IPS-18c (cell line): Measurements from ENCODE around the gene GRM4.

Source experiments
- H3K4me3 ChIP-seq: 2 replicates; pipeline ENCODE4 v1.7.0; 2013; ENCODE audit warnings: low read depth, mild to moderate bottlenecking, low read length, moderate library complexity; ENCODE audit not compliant: insufficient read depth
- H3K9me3 ChIP-seq: one replicate; pipeline ENCODE4 v1.6.1; 2013; ENCODE audit warnings: mild to moderate bottlenecking, low read length, moderate library complexity; ENCODE audit not compliant: control insufficient read depth, insufficient read depth

Gene GRM4

GRCh38 chr6:34030831-34031624 is 114.9 kb downstream of the GRM4 start:
- H3K4me3 ChIP-seq: no peak overlapping the region
- no peaks in the 10 kb centered on the region for H3K9me3 ChIP-seq

GRCh38 chr6:34029489-34030280 is 116.2 kb downstream of the GRM4 start:
- no peaks in the 10 kb centered on the region for H3K9me3 ChIP-seq
- H3K4me3 ChIP-seq: no peak overlapping the region

- Histone ChIP-seq H3K4me3 (no peak overlapping the region), H3K9me3 (no peaks in the 10 kb centered on the region)
These were observed 117.1 kb downstream of the GRM4 start for GRCh38 chr6:34028691-34029360.

- Histone ChIP-seq H3K9me3 (no peaks in the 10 kb centered on the region), H3K4me3 (no peak overlapping the region)
These were observed 117.9 kb downstream of the GRM4 start for GRCh38 chr6:34027939-34028441.

GRCh38 chr6:34027445-34027936 is 118.4 kb downstream of the GRM4 start:
- Histone ChIP-seq H3K4me3 (no peak overlapping the region), H3K9me3 (no peaks in the 10 kb centered on the region)

- Histone ChIP-seq H3K4me3 (no peak overlapping the region), H3K9me3 (no peaks in the 10 kb centered on the region)
These were observed 120.0 kb downstream of the GRM4 start for GRCh38 chr6:34025861-34026260.

- H3K9me3 ChIP-seq: no peaks in the 10 kb centered on the region
- H3K4me3 ChIP-seq: no peak overlapping the region
These were observed 120.6 kb downstream of the GRM4 start for GRCh38 chr6:34025112-34025807.

GRCh38 chr6:34022873-34023255 is 123.0 kb downstream of the GRM4 start:
- Histone ChIP-seq H3K4me3 (no peak overlapping the region), H3K9me3 (no peaks in the 10 kb centered on the region)

- Histone ChIP-seq H3K9me3 (no peaks in the 10 kb centered on the region), H3K4me3 (no peak overlapping the region)
These were observed 123.5 kb downstream of the GRM4 start for GRCh38 chr6:34022250-34022872.

- H3K9me3 ChIP-seq: no peaks in the 10 kb centered on the region
- no peak overlapping the region for H3K4me3 ChIP-seq
These were observed 124.2 kb downstream of the GRM4 start for GRCh38 chr6:34021554-34022190.

- Histone ChIP-seq H3K9me3 (no peaks in the 10 kb centered on the region), H3K4me3 (no peak overlapping the region)
These were observed 124.9 kb downstream of the GRM4 start for GRCh38 chr6:34020807-34021553.

GRCh38 chr6:34020278-34020677 is 125.6 kb downstream of the GRM4 start:
- Histone ChIP-seq H3K4me3 (no peak overlapping the region), H3K9me3 (no peaks in the 10 kb centered on the region)

- no peaks in the 10 kb centered on the region for H3K9me3 ChIP-seq
- H3K4me3 ChIP-seq: no peak overlapping the region; the same call in 1 of the 2 replicates
These were observed 126.8 kb downstream of the GRM4 start for GRCh38 chr6:34018961-34019606.

GRCh38 chr6:34018026-34018425 is 127.9 kb downstream of the GRM4 start:
- H3K9me3 ChIP-seq: no peaks in the 10 kb centered on the region
- H3K4me3 ChIP-seq: no peak overlapping the region; the same call in 1 of the 2 replicates

- no peak overlapping the region; the same call in 1 of the 2 replicates for H3K4me3 ChIP-seq
- H3K9me3 ChIP-seq: no peaks in the 10 kb centered on the region
These were observed 128.6 kb downstream of the GRM4 start for GRCh38 chr6:34017106-34017805.
